NCI-H2196 (cell line): ENCODE measurements around the gene ATP8B2.
"Not testable (repeated sequence)": the region's sequence is repeated elsewhere in the genome, so short reads cannot be mapped to it uniquely, and the experiment has no call there.

Experiments
- DNase-seq: peaks from one replicate; lab custom pipeline; 2025; ENCODE audit not compliant: unreplicated experiment; lab: John Stamatoyannopoulos, UW

ATP8B2 gene

DNA sequence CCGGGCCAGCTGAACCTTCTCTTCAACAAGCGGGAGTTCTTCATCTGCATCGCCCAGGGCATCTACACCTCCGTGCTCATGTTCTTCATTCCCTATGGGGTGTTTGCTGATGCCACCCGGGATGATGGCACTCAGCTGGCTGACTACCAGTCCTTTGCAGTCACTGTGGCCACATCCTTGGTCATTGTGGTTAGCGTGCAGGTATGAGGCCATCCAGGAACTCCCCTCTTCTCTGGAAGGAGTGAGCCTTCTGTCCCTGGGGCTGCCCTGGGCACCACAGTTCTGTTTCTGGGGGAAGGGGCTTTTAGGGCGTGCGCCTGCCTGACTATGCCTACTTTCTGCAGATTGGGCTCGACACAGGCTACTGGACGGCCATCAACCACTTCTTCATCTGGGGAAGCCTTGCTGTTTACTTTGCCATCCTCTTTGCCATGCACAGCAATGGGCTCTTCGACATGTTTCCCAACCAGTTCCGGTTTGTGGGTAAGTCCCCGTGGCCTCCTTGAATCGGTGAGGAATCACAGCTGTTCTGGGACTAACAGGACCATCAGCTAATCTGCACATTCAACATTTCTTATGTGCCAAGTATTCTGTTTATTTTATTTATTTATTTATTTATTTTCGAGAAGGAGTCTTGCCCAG is 21.1 kb downstream of the ATP8B2 start:
- DNase-seq, result no peak

GRCh38 chr1:154347961-154348360 is 22.6 kb downstream of the ATP8B2 start:
- no peak for DNase-seq

- DNase-seq, result no peak
Observed at GRCh38 chr1:154348429-154349076, 23.2 kb downstream of the ATP8B2 start.

DNA sequence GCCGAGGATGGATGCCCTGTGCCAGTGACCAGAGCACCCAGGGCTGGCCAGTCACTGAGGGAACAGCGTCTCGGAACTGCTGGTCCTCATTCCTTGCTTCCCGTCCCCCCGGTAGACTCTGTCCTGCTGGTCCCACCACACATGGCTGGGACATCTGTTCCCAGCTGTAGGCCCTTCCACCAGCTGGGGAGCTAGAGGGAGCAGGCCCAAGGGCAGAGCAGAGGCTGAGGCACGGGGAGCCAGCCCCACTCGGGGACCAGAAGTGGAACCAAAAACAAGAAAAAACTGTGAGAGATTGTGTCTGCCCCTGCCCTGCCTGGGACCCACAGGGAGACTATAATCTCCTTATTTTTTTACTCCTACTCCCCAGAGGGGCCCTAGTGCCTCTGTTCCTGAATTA is 23.8 kb downstream of the ATP8B2 start:
- DNase-seq, result no peak

DNA sequence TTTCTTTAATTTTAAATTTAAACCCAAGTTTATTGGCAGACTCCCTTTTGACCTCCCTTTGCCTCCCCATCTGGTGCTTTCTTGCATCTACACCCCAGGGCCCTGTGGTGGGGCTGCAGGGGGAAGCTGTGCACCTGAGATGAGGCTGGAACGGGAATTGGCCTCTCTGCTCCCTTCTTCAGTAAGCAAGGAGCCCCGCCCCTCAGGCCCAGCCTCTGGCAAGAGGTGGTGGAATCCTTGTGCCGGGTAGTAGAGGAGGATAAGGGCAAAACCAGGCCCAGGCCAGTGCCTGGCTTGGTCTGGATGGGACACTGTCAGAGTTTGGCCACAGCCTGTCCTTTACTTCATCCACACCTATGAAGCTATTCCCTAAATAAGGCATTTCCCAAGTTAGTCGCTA is 25.1 kb downstream of the ATP8B2 start:
- DNase-seq, result no peak

- DNase-seq, result peak; percentile 42
Observed at GRCh38 chr1:154351363-154352068, 26.2 kb downstream of the ATP8B2 start.

GRCh38 chr1:154352245-154352580 is 26.9 kb downstream of the ATP8B2 start:
- no peak for DNase-seq

DNA sequence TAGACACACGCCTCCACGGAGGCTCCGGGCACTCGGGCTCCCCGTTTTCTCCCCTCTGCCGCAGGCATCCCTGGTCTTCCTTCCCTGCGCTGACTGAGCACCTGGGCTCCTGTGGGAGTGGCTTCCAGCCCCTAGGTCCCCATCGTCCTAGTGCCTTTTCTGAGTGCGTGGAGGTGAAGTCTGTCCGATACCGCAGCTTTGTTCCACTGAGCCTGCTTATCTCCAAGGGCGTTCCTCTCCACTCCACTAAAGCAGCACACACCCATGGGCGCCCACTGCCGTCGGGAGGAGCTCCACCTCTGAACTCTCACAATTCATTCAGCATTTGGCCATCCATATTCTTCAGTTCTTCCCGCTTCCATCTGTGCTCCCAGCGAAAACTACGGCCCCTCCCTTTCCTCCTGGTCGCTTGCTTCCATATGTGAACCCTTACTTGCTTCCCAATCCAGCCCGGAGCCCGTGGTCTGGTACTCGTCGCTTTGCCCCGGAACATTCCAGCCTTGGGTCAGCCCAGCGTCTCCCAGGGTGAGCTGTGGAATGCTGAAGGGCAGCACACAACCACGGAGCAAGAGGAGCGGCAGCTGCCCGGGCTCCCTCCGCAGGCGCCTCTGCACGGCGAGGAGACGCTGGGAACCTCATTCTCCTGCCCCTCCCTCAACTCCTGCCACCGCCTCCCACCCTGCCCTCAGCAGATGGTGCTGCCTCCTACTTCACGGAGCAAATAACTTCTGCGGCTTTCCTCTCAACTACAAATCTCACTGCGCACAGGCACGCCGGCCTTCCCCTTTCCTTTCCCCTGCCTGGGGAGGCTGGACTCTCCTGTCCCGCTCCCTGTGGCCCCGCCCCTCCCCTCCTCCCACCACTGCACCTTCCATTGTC is 27.5 kb downstream of the ATP8B2 start:
- no peak for DNase-seq

DNA sequence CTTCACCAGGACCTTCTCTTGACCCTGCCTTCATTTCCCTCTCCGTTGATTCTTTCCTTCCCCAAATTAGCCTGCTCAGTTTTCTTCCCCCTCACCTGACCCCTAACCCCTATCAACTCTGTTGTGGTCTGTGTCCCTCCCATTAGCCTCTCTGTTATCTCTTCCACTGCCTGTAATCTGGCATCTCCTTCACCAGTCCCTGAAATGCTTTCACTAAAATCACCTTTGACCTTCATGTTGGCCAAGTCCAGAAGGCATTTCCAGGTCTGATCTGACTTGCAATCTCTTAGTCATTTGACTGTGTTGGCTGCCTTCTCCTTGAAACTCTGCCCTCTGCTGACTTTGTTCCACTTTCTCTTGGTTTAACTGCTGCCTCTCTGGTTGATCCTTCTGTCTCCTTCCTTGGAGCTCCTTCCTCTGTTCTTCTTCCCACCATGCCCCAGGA is 28.2 kb downstream of the ATP8B2 start:
- peak; percentile 10 for DNase-seq

GRCh38 chr1:154353966-154354365 is 28.6 kb downstream of the ATP8B2 start:
- no peak for DNase-seq

GRCh38 chr1:154358519-154358918 is 33.2 kb downstream of the ATP8B2 start:
- DNase-seq, result no peak

DNA sequence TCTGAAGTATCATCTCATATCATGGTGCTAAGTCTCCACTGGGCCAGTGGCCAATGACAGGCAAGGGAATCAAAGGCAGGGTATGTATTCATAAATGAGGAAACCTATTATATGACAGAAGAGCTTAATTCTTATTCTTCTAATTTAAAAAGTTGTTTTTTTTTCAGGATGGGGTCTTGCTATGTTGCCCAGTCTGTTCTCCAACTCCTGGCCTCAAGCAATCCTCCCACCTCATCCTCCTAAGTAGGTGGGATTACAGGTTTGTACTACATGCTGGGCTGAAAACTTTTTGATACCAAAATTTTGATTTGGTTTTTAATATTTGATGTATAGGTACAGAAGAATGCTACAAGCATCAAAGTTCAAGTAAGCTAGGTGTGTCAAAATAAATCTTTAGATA is 35.0 kb downstream of the ATP8B2 start:
- DNase-seq, result no peak

DNA sequence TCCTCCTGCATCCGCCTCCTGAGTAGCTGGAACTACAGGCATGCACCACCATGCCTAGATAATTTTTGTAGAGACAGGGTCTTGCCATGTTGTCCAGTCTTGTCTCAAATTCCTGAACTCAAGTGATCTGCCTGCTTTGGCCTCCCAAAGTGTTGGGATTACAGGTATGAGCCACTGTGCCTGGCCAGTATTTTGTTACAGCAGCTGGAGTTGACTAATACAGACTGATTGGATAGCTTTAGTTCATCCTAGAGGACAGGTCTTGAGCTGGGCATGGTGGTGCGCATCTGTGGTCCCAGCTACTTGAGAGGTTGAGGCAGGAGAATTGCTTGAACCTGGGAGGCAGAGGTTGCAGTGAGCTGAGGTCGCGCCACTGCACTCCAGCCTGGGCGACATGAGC is 35.6 kb downstream of the ATP8B2 start:
- not testable (repeated sequence) for DNase-seq

- DNase-seq, result no peak
Observed at GRCh38 chr1:154361357-154361756, 36.0 kb downstream of the ATP8B2 start.

GRCh38 chr1:154371436-154371835 is 46.1 kb downstream of the ATP8B2 start:
- DNase-seq, result no peak

DNA sequence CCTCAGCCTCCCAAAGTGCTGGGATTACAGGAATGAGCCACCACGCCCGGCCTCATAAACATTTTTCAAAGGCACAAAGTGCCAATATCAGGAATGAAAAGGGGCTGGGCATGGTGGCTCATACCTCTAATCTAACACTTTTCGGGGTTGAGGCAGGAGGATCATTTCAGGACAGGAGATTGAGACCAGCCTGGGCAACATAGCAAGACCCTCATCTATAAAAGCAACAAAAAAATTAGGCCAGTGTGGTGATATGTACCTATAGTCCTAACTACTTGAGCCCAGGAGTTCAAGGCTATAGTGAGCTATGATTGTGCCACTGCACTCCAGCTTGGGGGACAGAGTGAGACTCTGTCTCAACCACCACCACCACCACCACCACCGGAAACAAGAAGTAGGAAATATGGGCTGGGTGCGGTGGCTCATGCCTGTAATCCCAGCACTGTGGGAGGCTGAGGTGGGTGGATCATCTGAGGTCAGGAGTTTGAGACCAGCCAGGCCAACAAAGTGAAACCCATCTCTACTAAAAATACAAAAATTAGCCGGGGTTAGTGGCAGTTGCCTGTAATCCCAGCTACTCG is 48.5 kb downstream of the ATP8B2 start:
- DNase-seq, result not testable (repeated sequence)

DNA sequence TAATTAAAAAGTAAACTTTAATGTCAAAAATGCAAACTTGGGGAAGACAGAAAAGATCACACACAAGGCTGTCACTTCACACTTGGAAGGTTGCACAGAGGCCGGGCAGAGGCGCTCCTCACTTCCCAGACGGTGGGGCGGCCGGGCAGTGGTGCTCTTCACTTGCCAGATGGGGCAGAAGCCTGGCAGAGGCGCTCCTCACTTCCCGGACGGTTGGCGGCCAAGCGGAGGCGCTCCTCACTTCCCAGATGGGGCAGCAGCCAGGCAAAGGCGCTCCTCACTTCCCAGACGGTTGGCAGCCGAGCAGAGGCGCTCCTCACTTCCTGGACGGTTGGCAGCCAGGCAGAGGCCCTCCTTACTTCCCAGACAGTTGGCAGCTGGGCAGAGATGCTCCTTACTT is 54.0 kb downstream of the ATP8B2 start:
- no peak for DNase-seq

DNA sequence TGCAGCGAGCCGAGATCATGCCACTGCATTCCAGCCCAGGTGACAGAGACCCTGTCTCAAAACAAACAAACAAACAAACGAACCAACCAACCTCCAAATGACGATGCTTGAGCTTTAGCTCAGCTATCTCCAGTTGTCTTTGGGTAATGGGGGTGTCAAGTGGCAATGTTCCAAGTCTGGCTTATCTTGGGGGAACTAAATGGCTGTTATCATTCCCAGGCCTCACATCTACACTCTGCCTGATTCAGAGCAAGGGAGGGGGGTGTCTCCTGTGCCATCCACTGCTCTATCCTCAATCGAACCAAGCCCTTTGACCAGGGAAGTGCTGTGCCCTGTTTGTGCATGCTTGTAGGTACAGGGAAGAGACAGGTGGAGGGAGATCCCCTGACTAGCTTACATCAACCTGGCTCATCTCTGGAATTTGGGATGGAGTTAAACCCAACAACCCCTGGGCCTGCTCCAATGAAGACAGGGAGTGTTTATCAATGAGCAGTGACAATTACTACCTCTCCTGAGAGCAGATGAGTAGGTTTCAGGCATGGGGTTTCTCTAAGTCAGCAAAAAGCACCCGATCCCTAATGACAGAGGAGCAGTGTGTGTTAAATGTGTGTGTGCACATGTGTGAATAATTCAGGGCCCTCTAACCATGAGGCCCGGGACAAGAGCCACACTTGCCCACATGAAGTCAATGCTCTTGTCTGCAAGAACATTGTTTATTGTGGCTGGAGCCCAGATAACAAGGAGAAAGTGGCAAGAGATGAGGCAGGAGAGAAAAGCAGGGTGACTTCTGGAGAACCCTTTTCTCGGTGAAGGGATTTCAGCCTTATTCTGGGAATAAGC is 59.5 kb downstream of the ATP8B2 start:
- no peak for DNase-seq

DNA sequence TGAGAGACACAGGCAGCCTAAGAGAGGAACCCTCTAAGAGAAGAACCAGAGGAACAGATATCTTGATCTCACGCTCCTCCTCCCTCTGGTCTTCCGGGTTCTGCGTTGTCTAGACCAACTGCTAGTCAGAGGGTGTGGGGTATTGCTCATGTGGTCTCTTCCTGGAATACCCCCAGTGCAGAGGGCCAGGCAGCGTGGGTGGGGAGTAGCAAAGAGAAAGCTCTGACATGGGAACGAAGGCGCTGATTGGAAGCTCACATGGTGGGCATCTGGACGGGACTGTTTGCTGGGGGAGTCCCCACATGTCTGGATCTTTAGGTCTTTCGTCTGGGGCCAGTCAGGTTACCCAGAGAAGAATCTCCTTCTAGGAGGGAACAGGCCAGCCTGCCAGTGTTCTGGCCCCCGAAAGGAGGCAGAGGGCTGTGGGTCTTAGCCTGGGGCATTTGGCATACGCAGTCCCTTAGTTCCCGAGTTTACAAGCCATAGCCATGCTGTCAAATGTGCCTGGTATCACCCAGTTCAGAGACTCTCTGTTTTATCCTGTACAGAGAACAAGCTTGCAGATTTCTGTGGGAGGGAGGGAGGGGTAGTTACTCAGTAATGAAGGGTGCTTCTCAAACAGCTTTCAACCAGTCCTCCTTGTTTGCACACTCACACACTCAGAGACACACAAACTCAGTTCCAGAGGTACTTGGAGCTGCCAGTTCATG is 61.5 kb downstream of the ATP8B2 start:
- DNase-seq, result no peak
